GM20431 (cell line): ENCODE measurements around the gene TCF7L2.
"Not testable (repeated sequence)": the region's sequence is repeated elsewhere in the genome, so short reads cannot be mapped to it uniquely, and the experiment has no call there.

Experiments
- in situ Hi-C: fragments of 300-500 bp; cut with MseI, MboI; formaldehyde crosslinking; loops from one replicate; pipeline ENCODE4 v1.15.0; 2020; ENCODE audit warnings: low sequenced_read_pairs; ENCODE audit not compliant: unreplicated experiment

The TCF7L2 gene

GRCh38 chr10:113108194-113108835 lies 158.3 kb downstream of the TCF7L2 start:
- in situ Hi-C loops = no loop called here

DNA sequence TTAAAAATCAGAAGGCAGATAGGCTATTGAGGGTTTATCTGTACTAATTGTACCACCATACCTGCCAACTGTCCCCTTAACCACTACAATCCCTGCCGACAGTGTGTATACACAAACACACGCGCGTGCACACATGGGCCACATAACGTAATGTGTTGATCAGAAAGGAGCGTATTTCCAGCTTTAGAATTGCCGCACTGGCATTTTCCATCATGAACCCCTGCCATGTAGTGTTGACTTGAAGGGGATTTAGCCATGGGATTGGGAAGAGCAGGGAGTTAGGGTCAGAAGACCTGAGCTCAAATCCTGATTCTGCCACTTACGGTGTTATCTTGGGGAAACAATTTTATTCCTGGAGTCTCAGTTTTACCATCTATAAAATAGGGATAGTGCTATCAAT lies 158.9 kb downstream of the TCF7L2 start:
- in situ Hi-C loops = no loop called here

DNA sequence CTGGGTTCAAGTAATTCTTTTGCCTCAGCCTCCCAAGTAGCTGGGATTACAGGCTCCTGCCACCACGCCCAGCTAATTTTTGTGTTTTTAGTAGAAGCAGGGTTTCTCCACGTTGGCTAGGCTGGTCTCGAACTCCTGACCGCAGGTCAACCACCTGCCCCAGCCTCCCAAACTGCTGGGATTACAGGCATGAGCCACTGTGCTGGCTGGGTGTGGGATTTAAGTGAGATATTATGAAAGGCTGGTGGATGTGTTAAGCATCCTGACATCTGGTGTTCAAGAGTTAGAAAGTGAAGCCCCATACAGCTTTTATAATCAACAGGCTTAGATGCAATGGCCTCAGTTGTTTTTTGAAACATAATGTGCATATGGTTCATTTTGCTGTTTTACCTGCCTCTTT lies 159.4 kb downstream of the TCF7L2 start:
- in situ Hi-C loops = not testable (repeated sequence)

GRCh38 chr10:113111260-113111659 lies 161.2 kb downstream of the TCF7L2 start:
- in situ Hi-C loops = no loop called here

DNA sequence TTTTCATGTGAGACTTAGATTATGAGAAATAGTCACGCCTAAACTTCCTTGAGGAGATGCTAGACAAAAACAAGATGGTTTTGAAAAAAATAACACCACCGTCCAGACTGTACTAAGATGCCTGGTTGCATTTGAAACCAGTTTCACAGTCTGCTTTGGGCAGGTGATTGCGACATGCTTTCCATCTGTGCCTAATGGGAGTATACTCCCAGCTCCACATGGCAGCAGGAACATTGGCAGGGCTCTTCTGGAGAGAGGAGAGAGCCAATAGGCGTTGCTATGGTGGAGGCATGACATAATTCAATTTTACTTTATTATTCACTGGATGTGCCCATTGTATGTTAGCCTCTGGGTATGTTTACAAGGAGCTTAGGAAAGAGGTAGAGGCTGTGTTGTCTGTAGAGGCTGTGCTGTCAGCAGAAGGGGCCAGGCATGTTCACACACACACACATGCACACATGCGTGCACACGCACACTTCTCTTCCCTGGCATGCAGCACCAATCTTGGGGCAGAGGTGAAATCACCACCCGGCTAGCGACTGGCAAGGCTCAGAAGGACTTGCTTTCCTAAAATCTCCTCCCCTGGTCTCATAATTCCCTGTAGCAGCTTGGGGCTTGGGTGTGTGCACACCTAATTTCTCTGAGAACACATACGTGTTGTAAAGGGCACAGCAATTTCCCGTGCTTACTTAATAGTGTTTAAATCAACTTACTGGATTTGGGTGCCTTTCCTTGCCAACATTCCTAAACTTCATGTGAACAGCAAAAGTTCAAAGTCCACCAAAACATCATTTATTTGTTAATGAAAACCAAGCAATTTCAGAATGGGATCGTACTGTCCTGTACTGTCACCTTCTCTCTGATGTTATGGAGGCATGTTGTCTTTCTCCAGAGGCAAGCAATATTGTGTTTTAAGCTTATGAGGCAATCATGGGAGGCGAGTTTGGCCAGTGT lies 162.1 kb downstream of the TCF7L2 start:
- in situ Hi-C loops = no loop called here

- in situ Hi-C loops = no loop called here
Observed at GRCh38 chr10:113113241-113113640, 163.2 kb downstream of the TCF7L2 start.

DNA sequence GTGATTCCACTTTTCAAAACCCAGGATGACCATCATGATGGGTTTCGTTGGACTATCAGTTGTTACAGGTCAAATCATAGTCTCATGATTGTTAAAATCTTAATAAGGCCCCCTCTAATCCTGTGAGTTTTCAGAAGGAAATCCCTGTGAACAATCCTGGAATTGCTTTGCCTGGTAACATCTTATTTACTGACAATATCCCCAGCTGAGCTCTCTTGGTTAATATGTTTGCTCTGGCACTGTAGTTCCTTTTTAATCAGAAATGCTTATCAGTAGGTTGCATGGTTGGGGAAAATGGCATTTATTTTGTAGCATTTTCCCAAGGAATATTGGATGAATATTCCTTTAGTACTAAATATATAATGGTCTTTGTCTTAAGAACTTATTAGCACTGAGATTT lies 163.9 kb downstream of the TCF7L2 start:
- in situ Hi-C loops = no loop called here

- in situ Hi-C loops = no loop called here
Observed at GRCh38 chr10:113115556-113115955, 165.5 kb downstream of the TCF7L2 start.

DNA sequence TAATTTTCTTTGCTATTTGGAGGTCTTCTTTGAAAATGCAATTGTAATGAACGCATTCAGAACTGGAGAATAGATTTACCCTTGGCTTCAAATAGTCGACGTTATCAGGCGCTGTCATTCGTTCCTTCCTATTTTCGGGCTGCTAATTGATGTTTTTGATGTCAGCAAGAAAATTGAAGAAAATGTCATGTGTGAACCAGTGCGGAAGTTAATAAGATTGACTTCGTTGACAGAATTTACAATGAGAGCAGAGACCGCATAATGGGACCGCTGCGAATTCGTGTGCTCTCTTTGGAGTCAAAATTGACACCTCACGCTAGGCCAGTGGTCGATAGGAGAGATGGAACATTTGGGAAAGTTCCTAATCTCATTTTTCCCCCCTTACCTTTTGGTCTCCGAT lies 168.8 kb downstream of the TCF7L2 start:
- in situ Hi-C loops = no loop called here

DNA sequence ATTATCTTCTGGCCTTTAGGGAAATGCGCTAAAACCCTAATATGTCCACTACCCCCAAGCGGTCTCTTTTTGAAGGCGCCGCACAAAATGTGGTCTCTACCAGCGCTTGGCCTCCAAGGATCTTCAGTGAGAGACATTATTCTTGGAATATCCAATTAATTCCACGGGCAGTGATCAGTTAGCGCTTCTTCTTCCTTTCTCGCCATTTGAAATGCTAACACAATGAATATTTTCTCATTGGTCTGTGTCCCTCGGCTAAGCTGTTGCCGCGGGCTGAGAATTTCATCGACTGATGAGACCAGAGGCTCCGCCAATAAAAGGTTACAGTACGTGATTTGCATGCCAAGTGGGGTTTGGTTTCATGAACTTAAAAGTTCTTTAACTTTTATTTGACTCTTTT lies 169.8 kb downstream of the TCF7L2 start:
- in situ Hi-C loops = no loop called here

DNA sequence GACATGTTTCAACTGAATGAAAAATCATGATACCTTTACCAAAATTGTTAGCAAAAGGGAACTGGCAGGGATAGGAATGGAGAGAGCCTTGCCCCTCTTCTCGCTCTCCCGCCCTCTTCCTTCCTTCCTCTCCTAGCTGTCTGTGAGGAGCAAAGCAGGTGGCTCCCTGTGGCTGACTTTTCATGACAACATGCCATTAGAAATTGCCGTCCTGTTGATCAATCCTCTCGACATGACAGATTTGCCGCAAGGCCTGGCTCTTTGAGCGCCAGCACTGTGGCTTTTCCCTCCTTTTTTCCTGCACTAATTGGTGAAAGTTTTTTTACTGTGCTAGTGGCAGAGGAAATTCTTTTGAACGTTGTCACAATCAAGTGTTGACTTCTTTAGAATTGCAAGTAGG lies 171.1 kb downstream of the TCF7L2 start:
- in situ Hi-C loops = no loop called here

- in situ Hi-C loops = no loop called here
Observed at GRCh38 chr10:113122947-113123346, 172.9 kb downstream of the TCF7L2 start.

GRCh38 chr10:113124724-113125123 lies 174.7 kb downstream of the TCF7L2 start:
- in situ Hi-C loops = no loop called here

GRCh38 chr10:113125612-113126011 lies 175.6 kb downstream of the TCF7L2 start:
- in situ Hi-C loops = no loop called here

GRCh38 chr10:113126229-113127201 lies 176.5 kb downstream of the TCF7L2 start:
- in situ Hi-C loops = no loop called here

DNA sequence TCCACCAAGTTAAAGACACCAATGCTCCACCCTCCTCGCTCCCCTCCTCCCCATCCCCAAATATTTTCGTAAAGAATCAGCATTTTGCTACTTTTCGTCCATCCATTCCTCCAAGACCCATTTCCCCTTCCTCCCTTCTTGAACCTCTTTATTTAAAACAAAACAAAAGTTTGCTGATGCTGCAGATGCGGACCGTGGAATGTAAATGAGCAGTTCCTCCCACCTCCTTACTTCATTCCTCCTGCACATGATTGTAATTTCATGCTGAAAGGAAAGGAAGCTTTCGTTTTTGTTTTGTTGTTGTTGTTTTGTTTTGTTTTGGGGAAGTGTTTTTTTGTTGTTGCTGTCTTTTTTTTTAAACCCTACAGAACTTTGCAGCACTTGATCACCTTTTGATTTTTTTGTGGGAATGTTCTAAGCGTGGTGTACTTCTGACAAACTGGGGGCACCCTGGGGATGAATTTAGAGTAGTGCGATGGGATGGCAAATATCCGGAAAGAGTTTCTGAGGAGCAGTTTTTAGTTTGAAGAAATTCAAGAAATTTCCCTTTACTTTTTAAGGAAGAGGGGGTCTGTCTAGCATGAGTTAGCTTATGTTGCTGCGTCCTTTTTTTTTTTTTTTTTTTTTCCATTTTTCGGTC lies 177.3 kb downstream of the TCF7L2 start:
- in situ Hi-C loops = no loop called here

DNA sequence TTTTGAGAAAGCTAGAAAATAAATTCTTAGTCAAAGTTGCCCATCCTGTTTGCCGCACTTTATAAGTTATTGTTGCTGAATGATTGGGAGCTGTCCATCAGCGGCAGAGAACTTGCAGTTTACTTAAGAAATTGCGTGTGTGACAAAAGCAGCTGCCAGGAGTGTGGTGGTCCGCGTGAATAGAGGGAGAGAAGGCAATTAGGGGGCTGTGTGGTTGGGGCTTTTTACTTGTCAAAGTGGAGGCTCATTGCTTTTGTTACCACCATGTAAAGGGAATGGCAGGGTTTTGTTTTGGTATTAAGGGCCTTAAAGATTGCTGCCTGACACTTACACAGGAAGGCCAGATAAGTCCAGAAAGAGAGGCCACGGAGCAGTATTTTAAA lies 177.8 kb downstream of the TCF7L2 start:
- in situ Hi-C loops = no loop called here

DNA sequence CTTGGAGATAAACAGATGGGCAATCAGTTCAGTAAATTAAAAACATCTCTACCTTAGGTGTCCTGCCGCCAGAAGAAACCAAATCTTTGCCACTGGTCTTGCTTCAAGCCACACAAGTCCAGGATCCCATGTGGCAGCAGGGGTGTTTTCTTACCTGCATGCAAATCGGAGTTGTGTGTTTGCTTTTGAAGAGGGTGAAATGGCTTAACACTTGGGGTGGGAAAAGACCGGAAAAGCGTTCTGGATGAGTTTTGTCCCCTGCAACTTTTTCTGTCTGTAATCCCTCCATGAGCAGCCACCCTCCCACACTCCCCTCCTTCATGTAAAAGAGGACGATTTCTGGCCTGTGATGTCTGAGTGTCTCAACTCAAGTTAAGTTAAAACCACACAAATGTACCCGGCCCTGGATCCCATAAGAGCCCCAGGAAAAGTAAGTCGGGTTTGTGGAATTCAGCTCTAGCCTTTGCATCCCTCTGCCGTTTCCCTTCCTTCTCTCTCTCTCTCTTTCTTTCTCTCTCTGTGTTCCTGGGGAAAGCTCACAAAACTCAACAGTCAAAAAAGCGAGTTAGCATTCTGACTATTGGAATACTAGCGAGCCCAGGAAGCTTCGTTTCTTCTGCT lies 178.5 kb downstream of the TCF7L2 start:
- in situ Hi-C loops = no loop called here

DNA sequence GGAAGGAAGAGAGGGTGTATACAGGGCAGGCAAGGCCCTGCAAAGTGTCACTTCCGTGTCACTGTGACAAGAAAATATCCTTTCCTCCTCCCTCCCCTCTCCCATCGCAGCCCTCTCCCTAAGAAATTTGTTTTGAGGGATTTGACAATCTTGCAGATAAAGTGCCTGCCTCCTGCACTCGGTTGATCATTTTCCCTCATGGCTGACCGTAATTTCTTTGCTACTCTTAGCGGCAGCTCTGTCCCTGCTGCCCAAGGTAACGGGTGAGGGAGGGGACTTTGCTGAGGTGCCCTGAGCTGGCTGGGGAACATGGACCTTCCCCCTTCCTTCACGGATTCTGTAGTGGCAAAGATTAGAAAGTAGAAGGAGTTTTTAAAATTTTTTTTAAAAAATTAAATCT lies 179.1 kb downstream of the TCF7L2 start:
- in situ Hi-C loops = no loop called here
